Inferior parietal cortex (tissue), 1 donor: ENCODE data around the gene ABCB6.
"Not testable (repeated sequence)": the region's sequence is repeated elsewhere in the genome, so short reads cannot be mapped to it uniquely, and the experiment has no call there.

Experiments used
- DNase-seq: peaks from one replicate; pipeline ENCODE4 v3.0.0-alpha.2; 2016; ENCODE audit errors: extremely low spot score

The ABCB6 gene

DNA sequence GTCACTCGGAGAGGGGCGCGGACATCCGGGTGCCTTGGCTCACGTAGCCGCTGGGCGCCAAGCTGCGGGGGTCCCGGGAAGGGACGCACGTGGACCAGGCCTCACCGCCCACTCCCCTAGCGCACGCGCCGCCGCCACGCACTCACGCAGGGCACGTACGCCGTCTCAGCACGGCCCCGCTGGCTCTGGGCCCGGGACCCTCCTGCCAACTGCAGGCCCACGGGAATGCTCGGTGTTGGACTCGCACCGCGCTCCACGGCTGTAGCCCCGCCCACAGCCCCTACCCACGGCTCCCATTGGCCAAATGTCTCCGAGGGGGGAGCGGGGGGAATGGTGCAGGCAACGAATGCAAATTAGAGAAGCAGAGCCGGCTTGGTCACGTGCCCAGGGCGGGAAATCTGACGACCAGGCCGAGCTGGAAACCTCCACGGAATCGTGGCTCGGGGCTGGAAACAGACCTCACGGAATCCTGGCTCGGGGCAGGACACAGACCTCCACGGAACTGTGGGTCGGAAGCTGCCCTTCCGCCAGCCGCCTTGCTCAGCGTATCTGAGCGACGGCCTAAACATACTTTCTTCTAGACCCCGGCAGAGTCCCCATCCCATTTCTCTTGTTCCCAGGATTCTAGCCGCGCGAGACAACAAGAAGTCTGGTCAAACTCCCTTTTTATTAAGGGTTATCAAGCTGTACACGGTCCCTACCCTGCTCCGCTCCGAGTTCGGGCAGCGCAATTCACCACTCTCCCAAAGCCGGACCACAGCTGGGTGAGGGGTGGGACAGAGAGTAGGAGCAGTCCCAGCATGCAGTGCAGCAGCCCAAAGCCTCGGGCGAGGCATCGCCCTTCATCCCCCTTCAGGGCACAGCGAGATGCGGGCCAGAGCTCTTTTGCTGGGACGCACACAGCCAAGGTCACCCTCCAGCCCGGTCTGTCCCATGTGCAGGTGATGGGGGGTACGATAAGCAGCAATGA is at the start of gene ABCB6:
Gene ABCB6, minus strand, starts transcription at position 227 of the 970 bp plus-strand sequence. CDS start 285 bp downstream, outside the sequence.
- peak; percentile 92 for DNase-seq

DNA sequence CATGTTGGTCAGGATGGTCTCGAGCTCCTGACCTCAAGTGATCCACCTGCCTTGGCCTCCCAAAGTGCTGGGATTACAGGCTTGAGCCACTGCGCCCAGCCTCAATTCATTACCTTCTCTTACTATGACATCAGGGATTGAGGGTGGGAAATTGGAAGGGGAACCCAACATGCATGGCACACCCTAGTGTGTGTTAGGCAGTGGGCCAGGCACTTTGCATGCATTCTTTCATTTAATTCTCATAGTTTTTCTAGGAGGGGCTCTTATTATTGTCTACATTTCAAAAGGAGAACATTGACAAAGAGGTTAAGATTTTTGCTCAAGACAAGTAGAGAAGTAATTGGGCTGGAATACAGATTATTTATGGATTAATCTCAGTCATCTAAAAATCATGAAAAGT is 49.5 kb upstream of the ABCB6 start:
- DNase-seq, result no peak

DNA sequence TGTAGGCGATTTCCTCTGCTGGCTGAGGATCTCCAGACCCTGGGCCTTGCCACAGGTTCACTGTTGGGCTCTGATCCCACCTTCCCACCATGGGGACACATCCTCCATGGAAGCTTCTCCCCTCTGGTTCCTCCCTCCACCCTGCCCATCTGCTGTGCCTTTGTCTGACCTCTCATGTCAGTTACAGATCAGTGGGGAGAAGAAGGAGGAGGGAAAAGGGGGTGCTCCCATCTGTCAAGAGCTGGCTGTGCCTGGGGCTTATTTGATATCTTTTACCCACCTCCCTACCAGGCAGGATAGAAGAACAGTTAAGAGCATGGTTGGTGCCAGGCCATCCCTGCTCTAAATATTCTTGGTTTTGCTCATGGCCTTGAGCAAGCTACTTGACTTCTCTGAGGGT is 48.1 kb upstream of the ABCB6 start:
- DNase-seq, result no peak

DNA sequence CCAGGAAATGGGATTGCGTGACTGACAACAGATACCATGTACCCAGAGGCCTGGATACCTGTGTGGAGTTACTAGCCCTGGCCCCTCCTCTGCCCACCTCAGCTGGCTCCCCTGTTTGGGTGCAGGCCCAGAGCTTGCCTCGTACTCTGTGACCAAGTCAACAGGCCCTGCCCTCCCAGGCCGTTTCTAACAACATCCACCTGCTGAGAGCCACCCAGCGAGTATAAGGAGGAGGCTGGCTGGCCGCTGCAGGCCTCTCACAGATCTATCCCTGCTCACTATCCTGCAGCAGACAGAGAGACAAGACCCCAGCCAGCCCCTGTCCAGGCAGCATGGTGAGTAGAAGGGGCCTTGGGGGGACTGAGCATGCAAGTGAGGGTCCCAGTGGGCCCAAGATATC is 47.5 kb upstream of the ABCB6 start:
- DNase-seq, result no peak

DNA sequence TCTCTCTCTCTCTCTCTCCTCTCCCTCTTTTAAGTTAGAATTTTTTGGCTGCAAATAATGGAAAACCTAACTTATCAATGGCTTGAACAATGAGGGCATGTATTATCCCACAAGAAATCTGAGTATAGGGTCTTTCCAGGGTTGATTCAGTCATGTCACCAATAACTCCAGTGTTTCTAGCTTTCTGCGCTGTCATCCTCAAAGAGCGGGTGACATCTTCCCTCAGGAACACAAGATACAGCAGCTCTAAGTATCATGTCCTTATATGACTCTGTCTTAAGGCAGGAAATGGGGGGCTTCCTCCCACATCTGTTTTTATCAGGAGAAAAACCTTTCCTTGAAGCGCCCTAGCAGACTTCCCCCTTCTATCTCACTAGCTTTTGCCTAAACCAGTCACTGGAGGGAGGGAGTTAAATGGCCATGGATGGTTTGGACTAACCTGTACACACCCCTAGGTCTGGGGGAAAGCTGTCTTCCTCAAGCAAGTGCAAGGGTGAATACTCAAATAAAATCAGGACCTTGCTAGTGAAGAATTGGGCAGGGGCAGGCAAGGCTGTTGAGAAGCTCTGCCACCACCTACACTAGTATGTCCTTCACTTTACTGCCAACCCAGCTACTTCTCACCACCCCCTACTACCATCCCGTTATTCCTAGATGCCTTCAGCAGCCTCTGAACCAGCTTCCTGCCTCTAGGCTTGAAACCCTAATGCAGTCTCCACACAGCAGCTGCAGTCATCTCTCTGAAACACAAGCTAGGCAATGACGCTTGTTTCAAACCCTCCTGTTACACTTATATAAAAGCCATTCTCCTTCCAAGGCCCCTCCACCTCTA is 42.5 kb upstream of the ABCB6 start:
- peak; percentile 34 for DNase-seq

GRCh38 chr2:219258942-219259341 is 40.2 kb upstream of the ABCB6 start:
- DNase-seq, result not testable (repeated sequence)

DNA sequence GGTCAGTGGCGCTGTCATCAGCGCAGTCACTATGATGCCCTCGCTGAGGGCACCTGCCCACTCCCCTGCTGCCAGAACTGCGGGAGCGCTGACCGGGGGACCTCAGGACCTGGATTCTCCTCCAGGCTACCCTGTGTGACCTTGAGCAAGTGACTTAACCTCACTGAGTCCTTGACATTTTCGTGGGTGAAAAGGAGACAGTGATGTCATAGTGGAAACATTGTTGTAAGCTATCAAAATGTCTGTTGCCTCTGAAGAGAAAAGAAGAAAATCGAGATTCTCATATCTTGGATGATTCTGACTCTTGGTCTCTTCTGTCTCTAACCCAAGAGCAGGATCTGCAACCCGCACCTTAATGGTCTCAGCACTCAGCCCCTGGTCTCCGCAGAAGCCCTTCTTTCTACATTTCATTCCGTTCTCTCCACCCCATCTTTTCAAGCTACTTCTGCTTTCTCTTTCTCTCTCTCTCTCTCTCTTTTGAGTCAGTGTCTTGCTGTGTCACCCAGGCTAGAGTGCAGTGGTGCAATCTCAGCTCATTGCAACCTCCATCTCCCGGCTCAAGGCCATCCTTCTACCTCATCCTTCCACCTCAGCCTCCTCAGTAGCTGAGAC is 35.9 kb upstream of the ABCB6 start:
- peak; percentile 25 for DNase-seq

DNA sequence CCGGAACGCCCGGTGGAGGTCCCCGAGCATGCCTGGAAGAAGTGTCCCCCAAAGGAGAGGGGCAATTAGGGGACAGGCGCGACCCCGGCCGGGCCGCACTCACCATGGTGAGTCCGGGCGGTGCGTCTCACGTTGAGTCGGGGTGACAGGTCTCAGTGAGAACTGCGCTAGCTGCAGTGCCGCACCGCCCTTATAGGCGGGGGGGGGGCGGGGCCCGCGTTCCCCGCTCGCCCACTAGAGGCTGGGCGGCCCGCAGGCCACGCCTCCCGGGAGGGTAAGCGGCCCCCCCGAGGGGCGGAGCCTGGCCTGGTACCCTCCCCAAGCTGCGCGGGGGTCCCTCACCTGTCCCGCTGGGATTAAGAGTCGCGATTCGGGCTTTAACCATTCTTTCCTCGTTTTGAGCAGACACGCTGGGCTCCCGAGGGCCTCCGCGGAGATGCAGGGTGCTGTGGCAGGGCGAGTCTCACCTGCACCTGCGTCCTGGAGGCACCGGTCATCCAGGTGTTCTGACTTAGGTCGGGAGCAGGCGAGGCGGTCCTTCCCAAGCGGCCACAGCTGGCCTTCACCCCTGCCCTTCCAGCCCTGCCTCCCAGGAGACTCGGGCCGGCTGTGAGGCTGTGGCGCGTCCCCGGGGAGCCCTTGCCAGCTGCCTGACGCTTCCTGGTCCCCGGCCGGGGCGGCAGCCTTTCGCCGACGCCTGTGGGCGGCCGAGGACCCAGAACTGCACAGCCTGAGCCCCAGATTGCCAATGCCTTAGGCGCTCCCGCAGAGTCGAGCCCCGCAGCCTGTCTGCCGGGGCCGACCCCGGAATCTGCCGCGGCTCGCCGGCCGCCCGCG is 35.2 kb upstream of the ABCB6 start, which contains the start of gene TUBA4A:
Gene TUBA4A, minus strand, starts transcription at position 166 of the 837 bp plus-strand sequence. Its CDS starts 60 bp downstream, at position 106.
- peak; percentile 77 for DNase-seq

- peak; percentile 4 for DNase-seq
These were observed 34.4 kb upstream of the ABCB6 start, which contains the start of gene TUBA4B for GRCh38 chr2:219252900-219253752. Gene TUBA4B (plus strand): TSS chr2:219253243. CDS start chr2:219253408, 165 bp downstream.

- no peak for DNase-seq
These were observed 33.8 kb upstream of the ABCB6 start for GRCh38 chr2:219252570-219252899.

GRCh38 chr2:219252084-219252483 is 33.3 kb upstream of the ABCB6 start:
- no peak for DNase-seq

DNA sequence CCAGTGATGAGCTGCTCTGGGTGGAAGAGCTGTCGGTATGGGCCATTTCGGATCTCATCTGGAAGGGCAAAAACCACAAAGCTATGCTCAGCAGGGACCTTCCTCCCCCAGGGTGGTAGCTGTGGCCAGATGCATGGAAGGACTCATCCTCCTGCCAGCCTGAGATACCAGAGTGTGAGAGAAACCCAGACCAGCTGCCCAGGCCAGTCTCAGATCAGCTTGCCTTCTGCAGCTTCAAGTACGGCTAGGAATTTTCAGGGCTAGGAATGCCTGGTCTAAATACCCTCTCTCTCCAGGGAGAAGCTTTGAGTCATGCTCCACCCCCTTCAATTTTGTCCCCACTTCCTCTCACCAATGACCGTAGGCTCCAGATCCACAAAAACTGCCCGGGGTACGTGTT is 32.9 kb upstream of the ABCB6 start:
- DNase-seq, result no peak

DNA sequence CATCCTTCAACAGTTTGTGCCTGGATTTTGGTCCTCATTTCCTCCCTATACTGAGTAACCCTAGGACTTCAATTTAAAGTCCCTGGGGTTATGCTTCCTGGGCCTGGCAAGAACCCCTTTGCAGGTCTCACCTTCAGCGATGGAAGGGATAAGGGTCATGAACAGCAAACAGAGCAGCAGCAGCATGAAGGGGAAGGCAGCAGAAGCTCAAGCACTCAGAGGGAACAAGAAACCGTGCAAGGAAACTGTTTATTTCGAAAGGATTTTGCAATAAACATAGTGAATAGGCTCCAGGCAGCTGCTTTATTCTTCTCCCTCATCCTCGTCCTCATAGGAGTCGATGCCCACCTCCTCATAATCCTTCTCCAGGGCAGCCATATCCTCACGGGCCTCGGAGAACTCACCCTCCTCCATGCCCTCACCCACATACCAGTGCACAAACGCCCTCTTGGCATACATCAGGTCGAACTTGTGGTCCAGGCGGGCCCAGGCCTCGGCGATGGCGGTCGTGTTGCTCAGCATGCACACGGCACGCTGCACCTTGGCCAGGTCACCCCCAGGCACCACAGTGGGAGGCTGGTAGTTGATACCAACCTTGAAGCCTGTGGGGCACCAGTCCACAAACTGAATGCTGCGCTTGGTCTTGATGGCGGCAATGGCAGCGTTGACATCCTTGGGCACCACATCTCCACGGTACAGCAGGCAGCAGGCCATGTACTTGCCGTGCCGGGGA is 31.5 kb upstream of the ABCB6 start:
- no peak for DNase-seq

- peak; percentile 45 for DNase-seq
These were observed 30.6 kb upstream of the ABCB6 start for GRCh38 chr2:219249203-219249980.

DNA sequence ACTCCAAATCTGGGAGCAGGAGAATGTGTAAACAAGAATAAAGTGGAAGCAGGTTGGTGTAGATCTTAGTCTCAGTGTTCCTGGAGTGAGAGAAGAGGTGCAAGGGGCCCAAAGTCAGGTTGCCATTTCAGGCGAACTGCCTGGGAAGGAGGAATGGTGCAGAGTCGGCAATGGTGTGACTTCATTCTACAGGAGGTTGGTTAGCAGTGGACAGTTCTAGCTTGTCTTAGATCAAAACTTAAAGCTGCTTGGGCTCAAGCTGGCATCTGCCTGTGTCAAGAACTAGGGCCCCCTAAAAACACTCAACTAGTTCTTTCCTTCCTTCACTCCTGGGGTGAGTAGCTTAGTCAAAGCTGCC is 30.1 kb upstream of the ABCB6 start:
- DNase-seq, result no peak

GRCh38 chr2:219247678-219248642 is 29.2 kb upstream of the ABCB6 start:
- no peak for DNase-seq

DNA sequence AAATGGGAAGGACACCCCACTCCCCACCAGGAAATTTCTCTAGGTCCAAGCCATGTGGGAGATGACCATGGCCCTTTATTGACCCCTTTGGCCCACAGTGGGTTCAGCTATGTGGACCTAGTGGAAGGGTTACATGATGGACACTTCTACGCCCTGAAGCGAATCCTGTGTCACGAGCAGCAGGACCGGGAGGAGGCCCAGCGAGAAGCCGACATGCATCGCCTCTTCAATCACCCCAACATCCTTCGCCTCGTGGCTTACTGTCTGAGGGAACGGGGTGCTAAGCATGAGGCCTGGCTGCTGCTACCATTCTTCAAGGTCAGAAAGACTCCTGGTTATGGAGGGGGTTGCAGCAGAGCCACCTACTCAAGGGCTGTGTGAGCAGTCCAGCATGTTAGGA is 27.8 kb upstream of the ABCB6 start:
- no peak for DNase-seq

- no peak for DNase-seq
These were observed 27.1 kb upstream of the ABCB6 start for GRCh38 chr2:219245899-219246230.
